ENCODE data around the gene NUDT21. TPM values are rescaled to one million over a fixed set of nuclear protein-coding genes. Genes with fewer than 3 reads are reported as not detected.
"Not testable (repeated sequence)": the region's sequence is repeated elsewhere in the genome, so short reads cannot be mapped to it uniquely, and the experiment has no call there.

Gene NUDT21
- total RNA-seq, 2 donors from 2014 or later, result 43.5 to 52.3 TPM

GRCh38 chr16:56388209-56388608 is 62.9 kb downstream of the NUDT21 start:
- H3K36me3 ChIP-seq, result peaks cover 47% of the 10 kb centered on the region
- no peaks in the 10 kb centered on the region for H3K27me3 ChIP-seq (replicated peaks; ENCODE audit: insufficient read depth)
- TF ChIP-seq CTCF (IDR thresholded peaks at IDR 0.05), result no peak
- DNase-seq (ENCODE audit: low spot score) (no peak), ATAC-seq (ENCODE audit: insufficient number of reproducible peaks, low FRiP score, low read depth) (no peak)
- H3K27ac ChIP-seq, result no peak overlapping the region
- no peaks in the 10 kb centered on the region for H3K4me1 ChIP-seq (ENCODE audit: control insufficient read depth in 1 of 2, low read depth in 2 of 2)
- H3K4me3 ChIP-seq, result no peak overlapping the region
- no peaks in the 10 kb centered on the region for H3K9me3 ChIP-seq

GRCh38 chr16:56387396-56387795 is 63.7 kb downstream of the NUDT21 start:
- no peak for TF ChIP-seq CTCF (IDR thresholded peaks at IDR 0.05)
- Histone ChIP-seq H3K9me3 (no peaks in the 10 kb centered on the region), H3K4me3 (no peak overlapping the region), H3K4me1 (ENCODE audit: control insufficient read depth in 1 of 2, low read depth in 2 of 2) (no peaks in the 10 kb centered on the region), H3K27ac (no peak overlapping the region), H3K36me3 (peaks cover 50% of the 10 kb centered on the region), H3K27me3 (replicated peaks; ENCODE audit: insufficient read depth) (no peaks in the 10 kb centered on the region)
- DNase-seq (ENCODE audit: low spot score), result no peak
- ATAC-seq (ENCODE audit: insufficient number of reproducible peaks, low FRiP score, low read depth), result no peak

GRCh38 chr16:56384074-56384721 is 66.9 kb downstream of the NUDT21 start:
- Histone ChIP-seq H3K27me3 (replicated peaks; ENCODE audit: insufficient read depth) (no peaks in the 10 kb centered on the region), H3K4me1 (ENCODE audit: control insufficient read depth in 1 of 2, low read depth in 2 of 2) (no peaks in the 10 kb centered on the region), H3K36me3 (peaks cover 61% of the 10 kb centered on the region), H3K9me3 (peaks cover 7% of the 10 kb centered on the region), H3K27ac (no peak overlapping the region), H3K4me3 (no peak overlapping the region)
- DNase-seq (ENCODE audit: low spot score) (no peak), ATAC-seq (ENCODE audit: insufficient number of reproducible peaks, low FRiP score, low read depth) (no peak)
- no peak for TF ChIP-seq CTCF (IDR thresholded peaks at IDR 0.05)

GRCh38 chr16:56382901-56383355 is 68.2 kb downstream of the NUDT21 start:
- H3K36me3 ChIP-seq, result peaks cover 54% of the 10 kb centered on the region
- H3K4me1 ChIP-seq (ENCODE audit: control insufficient read depth in 1 of 2, low read depth in 2 of 2), result no peaks in the 10 kb centered on the region
- no peak for TF ChIP-seq CTCF (IDR thresholded peaks at IDR 0.05)
- ATAC-seq (ENCODE audit: insufficient number of reproducible peaks, low FRiP score, low read depth), result no peak
- DNase-seq (ENCODE audit: low spot score), result no peak
- H3K27ac ChIP-seq, result no peak overlapping the region
- peaks cover 7% of the 10 kb centered on the region for H3K9me3 ChIP-seq
- H3K4me3 ChIP-seq, result no peak overlapping the region
- H3K27me3 ChIP-seq (replicated peaks; ENCODE audit: insufficient read depth), result no peaks in the 10 kb centered on the region

- DNase-seq (ENCODE audit: low spot score), result no peak
- no peaks in the 10 kb centered on the region for H3K27me3 ChIP-seq (replicated peaks; ENCODE audit: insufficient read depth)
- H3K9me3 ChIP-seq, result peaks cover 7% of the 10 kb centered on the region
- no peak for TF ChIP-seq CTCF (IDR thresholded peaks at IDR 0.05)
- no peak overlapping the region for H3K27ac ChIP-seq
- no peak overlapping the region for H3K4me3 ChIP-seq
- no peaks in the 10 kb centered on the region for H3K4me1 ChIP-seq (ENCODE audit: control insufficient read depth in 1 of 2, low read depth in 2 of 2)
- H3K36me3 ChIP-seq, result peaks cover 54% of the 10 kb centered on the region
- ATAC-seq (ENCODE audit: insufficient number of reproducible peaks, low FRiP score, low read depth), result no peak
Measured at GRCh38 chr16:56382459-56382858, 68.7 kb downstream of the NUDT21 start.

- not testable (repeated sequence) for H3K27ac ChIP-seq; H3K27me3 ChIP-seq (replicated peaks; ENCODE audit: insufficient read depth); H3K4me3 ChIP-seq; H3K4me1 ChIP-seq (ENCODE audit: control insufficient read depth in 1 of 2, low read depth in 2 of 2); ATAC-seq (ENCODE audit: insufficient number of reproducible peaks, low FRiP score, low read depth); DNase-seq (ENCODE audit: low spot score); H3K9me3 ChIP-seq
- peaks cover 50% of the 10 kb centered on the region for H3K36me3 ChIP-seq
Measured at GRCh38 chr16:56380778-56381485, 70.2 kb downstream of the NUDT21 start.

All from thoracic aorta (tissue), 2 donors.